Measurements from ENCODE around the gene DIPK2B.

DNA sequence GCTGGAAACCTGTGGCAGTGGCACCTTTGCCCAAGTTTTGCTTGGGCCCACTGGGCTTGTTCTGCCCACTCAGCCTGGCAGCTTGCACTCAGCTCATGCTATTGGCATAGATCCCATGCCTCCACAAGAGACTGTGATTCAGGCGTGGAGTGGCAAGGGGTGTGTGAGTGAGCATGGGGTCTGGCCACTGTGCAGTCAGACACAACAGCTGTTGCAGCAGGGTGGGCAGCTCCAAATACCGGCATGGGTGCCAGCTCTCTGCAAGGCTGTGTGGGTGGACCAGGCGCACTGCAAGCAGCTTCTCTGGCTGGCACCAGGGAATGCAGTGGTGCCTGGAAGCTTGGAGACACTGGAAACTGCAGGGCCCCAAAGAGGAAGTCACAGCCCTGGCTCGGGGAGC is 27.4 kb upstream of the DIPK2B start:
- TF ChIP-seq, protein P1, sequence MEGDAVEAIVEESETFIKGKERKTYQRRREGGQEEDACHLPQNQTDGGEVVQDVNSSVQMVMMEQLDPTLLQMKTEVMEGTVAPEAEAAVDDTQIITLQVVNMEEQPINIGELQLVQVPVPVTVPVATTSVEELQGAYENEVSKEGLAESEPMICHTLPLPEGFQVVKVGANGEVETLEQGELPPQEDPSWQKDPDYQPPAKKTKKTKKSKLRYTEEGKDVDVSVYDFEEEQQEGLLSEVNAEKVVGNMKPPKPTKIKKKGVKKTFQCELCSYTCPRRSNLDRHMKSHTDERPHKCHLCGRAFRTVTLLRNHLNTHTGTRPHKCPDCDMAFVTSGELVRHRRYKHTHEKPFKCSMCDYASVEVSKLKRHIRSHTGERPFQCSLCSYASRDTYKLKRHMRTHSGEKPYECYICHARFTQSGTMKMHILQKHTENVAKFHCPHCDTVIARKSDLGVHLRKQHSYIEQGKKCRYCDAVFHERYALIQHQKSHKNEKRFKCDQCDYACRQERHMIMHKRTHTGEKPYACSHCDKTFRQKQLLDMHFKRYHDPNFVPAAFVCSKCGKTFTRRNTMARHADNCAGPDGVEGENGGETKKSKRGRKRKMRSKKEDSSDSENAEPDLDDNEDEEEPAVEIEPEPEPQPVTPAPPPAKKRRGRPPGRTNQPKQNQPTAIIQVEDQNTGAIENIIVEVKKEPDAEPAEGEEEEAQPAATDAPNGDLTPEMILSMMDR (IDR thresholded peaks at IDR 0.05): no peak
- no peak for TF ChIP-seq EP300 (IDR thresholded peaks at IDR 0.05)
- TF ChIP-seq POLR2AphosphoS5 (IDR thresholded peaks at IDR 0.05): no peak
